GM12875 (cell line): ENCODE data around the gene TSPAN12.

Experiments
- H3K4me3 ChIP-seq: one replicate; pipeline ENCODE4 v1.5.1; 2011; ENCODE audit warnings: low read depth, low read length, control low read depth
- CTCF ChIP-seq: IDR thresholded peaks from 2 replicates; pipeline ENCODE4 v1.5.1; 2011; ENCODE audit warnings: low read depth, mild to moderate bottlenecking, control low read depth, inconsistent platforms, low read length, moderate library complexity, borderline replicate concordance; ENCODE audit not compliant: insufficient read depth

The TSPAN12 gene

DNA sequence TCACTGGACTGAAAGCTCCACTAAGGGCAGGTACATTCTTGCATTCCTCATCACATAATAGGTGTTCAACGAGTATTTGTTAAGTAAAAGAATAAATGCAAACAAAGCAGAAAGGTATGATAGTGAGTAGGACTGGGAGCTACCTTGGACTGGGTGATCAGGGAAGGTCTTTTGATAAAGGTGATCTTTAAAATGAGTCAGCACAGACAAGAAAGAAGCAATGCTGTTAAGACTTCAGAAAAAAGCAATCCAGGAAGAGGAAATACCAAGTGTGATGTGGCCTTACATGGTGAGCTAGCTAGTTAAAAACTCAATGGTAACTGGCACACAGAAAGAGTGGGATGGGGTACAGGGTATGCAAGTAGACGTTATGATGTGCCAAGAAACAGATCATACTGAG is 40.1 kb downstream of the TSPAN12 start:
- no peak overlapping the region for H3K4me3 ChIP-seq
- no peak for TF ChIP-seq CTCF

DNA sequence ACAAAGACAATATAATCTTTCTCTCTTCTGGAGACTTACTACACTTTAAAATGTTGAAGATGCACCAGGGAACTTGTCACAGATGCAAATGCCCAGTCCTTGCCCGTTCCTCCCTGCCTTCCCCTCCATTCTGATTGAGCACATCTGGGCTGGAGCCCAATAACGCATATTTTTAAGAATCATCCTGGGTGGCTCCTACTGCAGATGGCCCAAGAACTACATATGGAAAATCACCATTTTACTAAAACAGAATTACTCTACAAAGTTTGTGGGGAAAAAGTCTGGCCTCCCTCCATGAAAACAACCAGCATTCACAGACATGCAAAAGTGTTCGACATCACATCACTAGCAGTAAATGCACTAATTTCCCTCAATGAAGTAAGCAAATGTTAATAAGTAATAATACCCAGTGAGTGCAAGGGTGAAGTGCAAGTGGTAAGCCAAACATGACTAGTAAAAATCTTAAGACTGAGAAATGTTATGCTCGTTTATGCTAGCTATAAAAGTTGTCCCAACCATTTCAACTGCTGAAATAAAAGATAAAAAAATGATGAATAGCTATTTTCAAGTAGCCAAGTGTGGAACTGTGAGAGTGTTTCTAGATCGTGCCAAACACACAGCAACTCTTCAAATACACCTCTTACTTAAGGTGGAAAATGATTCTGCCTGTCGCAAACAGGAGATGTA is 43.5 kb downstream of the TSPAN12 start:
- TF ChIP-seq CTCF, result no peak
- no peak overlapping the region for H3K4me3 ChIP-seq

GRCh38 chr7:120813546-120814252 is 44.2 kb downstream of the TSPAN12 start:
- no peak for TF ChIP-seq CTCF
- no peak overlapping the region for H3K4me3 ChIP-seq

DNA sequence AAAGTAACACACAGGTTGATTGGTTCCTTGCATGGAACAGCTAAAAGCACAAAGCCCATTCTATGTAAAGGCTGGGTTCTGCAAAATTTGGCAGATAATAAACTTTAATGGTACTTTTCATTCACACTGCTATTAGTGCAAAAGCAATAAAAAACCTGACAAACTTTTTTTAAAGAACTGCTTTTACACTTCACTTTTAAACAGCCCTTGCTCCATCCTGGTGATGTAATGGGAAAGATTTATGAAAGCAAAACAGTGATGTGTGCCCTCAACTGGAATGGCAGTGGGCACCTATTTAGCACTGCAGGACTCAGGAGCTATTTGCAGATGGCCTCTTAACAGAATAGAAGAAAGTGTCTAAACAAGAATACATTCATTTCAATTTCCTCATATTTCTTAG is 44.9 kb downstream of the TSPAN12 start:
- no peak overlapping the region for H3K4me3 ChIP-seq
- no peak for TF ChIP-seq CTCF

GRCh38 chr7:120809260-120809659 is 48.7 kb downstream of the TSPAN12 start:
- no peak overlapping the region for H3K4me3 ChIP-seq
- no peak for TF ChIP-seq CTCF

GRCh38 chr7:120807390-120807789 is 50.6 kb downstream of the TSPAN12 start:
- no peak overlapping the region for H3K4me3 ChIP-seq
- TF ChIP-seq CTCF, result no peak

GRCh38 chr7:120806669-120807068 is 51.3 kb downstream of the TSPAN12 start:
- TF ChIP-seq CTCF, result no peak
- no peak overlapping the region for H3K4me3 ChIP-seq
